ENCODE measurements around the gene ULK1. TPM values are rescaled to one million over a fixed set of nuclear protein-coding genes. Genes with fewer than 3 reads are reported as not detected.

Gene ULK1
- polyA plus RNA-seq, 1 donor from 2014 or later = 19.0 TPM

- Histone ChIP-seq H3K4me2 (ENCODE audit: low read length) (no peak overlapping the region), H3K79me2 (replicated peaks; ENCODE audit: insufficient read depth, low read length) (no peaks in the 10 kb centered on the region), H4K20me1 (ENCODE audit: insufficient read depth) (no peaks in the 10 kb centered on the region), H3F3A (ENCODE audit: insufficient read depth, low read length, poor library complexity, severe bottlenecking) (no peaks in the 10 kb centered on the region), H3K4me3 (ENCODE audit: low read length) (no peak overlapping the region), H3K27ac (ENCODE audit: low read length) (no peak overlapping the region), H3K27me3 (ENCODE audit: insufficient read depth, low read depth, low read length) (no peaks in the 10 kb centered on the region), H3K9me2 (ENCODE audit: insufficient read depth, low read length) (no peaks in the 10 kb centered on the region), H3K9ac (ENCODE audit: low read length) (no peak overlapping the region), H3K36me3 (ENCODE audit: insufficient read depth, low read length) (no peaks in the 10 kb centered on the region), H2AFZ (ENCODE audit: low read depth, low read length) (no peak overlapping the region), H3K9me3 (ENCODE audit: low read length) (no peaks in the 10 kb centered on the region)
- TF ChIP-seq RAD21 (conservative IDR thresholded peaks at IDR 0.05) (no peak), TAF1 (IDR thresholded peaks at IDR 0.05; ENCODE audit: low read depth) (no peak), EZH2 (IDR thresholded peaks at IDR 0.05; ENCODE audit: borderline replicate concordance, insufficient read depth, low read length, poor library complexity, severe bottlenecking) (no peak), EP300 (conservative IDR thresholded peaks at IDR 0.05; ENCODE audit: poor library complexity, severe bottlenecking) (no peak), POLR2AphosphoS5 (IDR thresholded peaks at IDR 0.05) (no peak), REST (IDR thresholded peaks at IDR 0.05; ENCODE audit: borderline replicate concordance) (no peak), MXI1 (conservative IDR thresholded peaks at IDR 0.05; ENCODE audit: poor library complexity, severe bottlenecking) (no peak), SMC3 (conservative IDR thresholded peaks at IDR 0.05; ENCODE audit: poor library complexity) (no peak), CTCF (IDR thresholded peaks at IDR 0.05; ENCODE audit: poor library complexity, severe bottlenecking) (no peak)
Measured at GRCh38 chr12:131850856-131851559, 43.4 kb upstream of the ULK1 start.

GRCh38 chr12:131851741-131852550 is 42.5 kb upstream of the ULK1 start:
- Histone ChIP-seq H4K20me1 (ENCODE audit: insufficient read depth) (no peaks in the 10 kb centered on the region), H3K79me2 (replicated peaks; ENCODE audit: insufficient read depth, low read length) (no peaks in the 10 kb centered on the region), H3K36me3 (ENCODE audit: insufficient read depth, low read length) (no peaks in the 10 kb centered on the region), H3K9ac (ENCODE audit: low read length) (no peak overlapping the region), H2AFZ (ENCODE audit: low read depth, low read length) (no peak overlapping the region), H3K27ac (ENCODE audit: low read length) (no peak overlapping the region), H3K4me3 (ENCODE audit: low read length) (no peak overlapping the region), H3K4me2 (ENCODE audit: low read length) (no peak overlapping the region), H3K27me3 (ENCODE audit: insufficient read depth, low read depth, low read length) (no peaks in the 10 kb centered on the region), H3K9me3 (ENCODE audit: low read length) (no peaks in the 10 kb centered on the region), H3K9me2 (ENCODE audit: insufficient read depth, low read length) (no peaks in the 10 kb centered on the region), H3F3A (ENCODE audit: insufficient read depth, low read length, poor library complexity, severe bottlenecking) (no peaks in the 10 kb centered on the region)
- TF ChIP-seq REST (IDR thresholded peaks at IDR 0.05; ENCODE audit: borderline replicate concordance) (no peak), POLR2AphosphoS5 (IDR thresholded peaks at IDR 0.05) (no peak), EP300 (conservative IDR thresholded peaks at IDR 0.05; ENCODE audit: poor library complexity, severe bottlenecking) (no peak), EZH2 (IDR thresholded peaks at IDR 0.05; ENCODE audit: borderline replicate concordance, insufficient read depth, low read length, poor library complexity, severe bottlenecking) (no peak), MXI1 (conservative IDR thresholded peaks at IDR 0.05; ENCODE audit: poor library complexity, severe bottlenecking) (no peak), RAD21 (conservative IDR thresholded peaks at IDR 0.05) (no peak), TAF1 (IDR thresholded peaks at IDR 0.05; ENCODE audit: low read depth) (no peak), CTCF (IDR thresholded peaks at IDR 0.05; ENCODE audit: poor library complexity, severe bottlenecking) (no peak), SMC3 (conservative IDR thresholded peaks at IDR 0.05; ENCODE audit: poor library complexity) (no peak)
